Measurements from ENCODE around the gene DNAL4. TPM values are rescaled to one million over a fixed set of nuclear protein-coding genes. Genes with fewer than 3 reads are reported as not detected.

The DNAL4 gene
- total and polyA plus RNA-seq, 12 donors, result 7.7 to 11.7 (median 9.9) TPM

DNA sequence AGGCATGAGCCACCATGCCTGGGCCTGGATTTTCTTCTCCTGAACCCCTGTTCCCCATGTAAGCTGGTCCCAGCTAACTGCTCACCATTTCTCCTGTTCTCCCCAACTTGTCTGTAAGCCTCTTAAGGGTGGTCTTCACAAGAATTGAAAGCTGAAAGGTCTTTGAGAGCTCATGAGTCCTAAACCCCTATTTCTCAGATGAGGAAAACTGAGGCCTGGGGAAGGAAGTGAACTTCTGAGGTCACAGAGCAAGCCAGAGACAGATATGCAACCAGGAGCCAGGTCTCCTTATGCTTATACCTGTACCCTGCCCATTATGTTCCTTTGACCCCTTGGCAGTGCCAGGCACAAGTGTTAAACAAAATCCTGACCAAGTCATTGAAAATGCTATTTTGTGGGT, 33.6 kb upstream of the DNAL4 start:
- Histone ChIP-seq H3K36me3 (peaks cover 0 to 3% (median 0%) of the 10 kb centered on the region in 9 donors), H3K9me3 (peaks cover 0 to 3% (median 0%) of the 10 kb centered on the region in 11 donors), H3K27me3 (no peaks in the 10 kb centered on the region), H3K4me3 (no peak overlapping the region), H3K27ac (no peak overlapping the region), H3K4me1 (peaks cover 0 to 3% (median 0%) of the 10 kb centered on the region in 9 donors)
- intact Hi-C loops (cut with DNase I), result loop anchor here in 1 of 10 donors (10.0 kb wide), 1 partner anchor 53 kb away; no protein-coding TSS in a partner anchor
- DNase-seq (no peak), ATAC-seq (no peak)
- TF ChIP-seq, protein P1, sequence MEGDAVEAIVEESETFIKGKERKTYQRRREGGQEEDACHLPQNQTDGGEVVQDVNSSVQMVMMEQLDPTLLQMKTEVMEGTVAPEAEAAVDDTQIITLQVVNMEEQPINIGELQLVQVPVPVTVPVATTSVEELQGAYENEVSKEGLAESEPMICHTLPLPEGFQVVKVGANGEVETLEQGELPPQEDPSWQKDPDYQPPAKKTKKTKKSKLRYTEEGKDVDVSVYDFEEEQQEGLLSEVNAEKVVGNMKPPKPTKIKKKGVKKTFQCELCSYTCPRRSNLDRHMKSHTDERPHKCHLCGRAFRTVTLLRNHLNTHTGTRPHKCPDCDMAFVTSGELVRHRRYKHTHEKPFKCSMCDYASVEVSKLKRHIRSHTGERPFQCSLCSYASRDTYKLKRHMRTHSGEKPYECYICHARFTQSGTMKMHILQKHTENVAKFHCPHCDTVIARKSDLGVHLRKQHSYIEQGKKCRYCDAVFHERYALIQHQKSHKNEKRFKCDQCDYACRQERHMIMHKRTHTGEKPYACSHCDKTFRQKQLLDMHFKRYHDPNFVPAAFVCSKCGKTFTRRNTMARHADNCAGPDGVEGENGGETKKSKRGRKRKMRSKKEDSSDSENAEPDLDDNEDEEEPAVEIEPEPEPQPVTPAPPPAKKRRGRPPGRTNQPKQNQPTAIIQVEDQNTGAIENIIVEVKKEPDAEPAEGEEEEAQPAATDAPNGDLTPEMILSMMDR (IDR thresholded peaks at IDR 0.05), result no peak

GRCh38 chr22:38826801-38827200, 32.9 kb upstream of the DNAL4 start:
- intact Hi-C loops (cut with DNase I), result loop anchor here in 1 of 10 donors (10.0 kb wide), 1 partner anchor 52 kb away; no protein-coding TSS in a partner anchor

GRCh38 chr22:38826386-38826785, 32.4 kb upstream of the DNAL4 start:
- Histone ChIP-seq H3K27ac (no peak overlapping the region), H3K4me1 (peaks cover 0 to 3% (median 0%) of the 10 kb centered on the region in 9 donors), H3K36me3 (peaks cover 0 to 3% (median 0%) of the 10 kb centered on the region in 9 donors), H3K9me3 (peaks cover 0 to 3% (median 0%) of the 10 kb centered on the region in 11 donors), H3K4me3 (no peak overlapping the region), H3K27me3 (no peaks in the 10 kb centered on the region)
- DNase-seq, result no peak
- ATAC-seq, result no peak
- 85 to 88% methylated on average over 16 of the region's 16 CpGs for WGBS, 2 donors
- TF ChIP-seq, protein P1 (IDR thresholded peaks at IDR 0.05), result no peak
- intact Hi-C loops (cut with DNase I), result loop anchor here in 1 of 10 donors (10.0 kb wide), 1 partner anchor 52 kb away; no protein-coding TSS in a partner anchor

More at GRCh38 chr22:38826801-38827200, 32.9 kb upstream of the DNAL4 start:
- Histone ChIP-seq H3K27ac (no peak overlapping the region), H3K4me1 (peaks cover 0 to 3% (median 0%) of the 10 kb centered on the region in 9 donors), H3K36me3 (peaks cover 0 to 3% (median 0%) of the 10 kb centered on the region in 9 donors), H3K4me3 (no peak overlapping the region), H3K9me3 (peaks cover 0 to 3% (median 0%) of the 10 kb centered on the region in 11 donors), H3K27me3 (no peaks in the 10 kb centered on the region)
- TF ChIP-seq, protein P1 (IDR thresholded peaks at IDR 0.05), result no peak
- WGBS, 2 donors, result 78 to 79% methylated on average over 5 of the region's 5 CpGs
- DNase-seq (no peak), ATAC-seq (no peak)

GRCh38 chr22:38824585-38824984, 30.6 kb upstream of the DNAL4 start:
- H3K4me1 ChIP-seq, result peaks cover 0 to 3% (median 0%) of the 10 kb centered on the region in 9 donors
- no peaks in the 10 kb centered on the region for H3K27me3 ChIP-seq
- H3K27ac ChIP-seq, result no peak overlapping the region
- H3K9me3 ChIP-seq, result peaks cover 0 to 3% (median 0%) of the 10 kb centered on the region in 11 donors
- no peak overlapping the region for H3K4me3 ChIP-seq
- WGBS, 2 donors, result 3 to 5% methylated on average over 4 of the region's 4 CpGs
- peak; percentile 49 to 72 for DNase-seq
- peaks cover 0 to 3% (median 0%) of the 10 kb centered on the region in 9 donors for H3K36me3 ChIP-seq
- TF ChIP-seq, protein P1 (IDR thresholded peaks at IDR 0.05), result peak in 7 of 9 donors; percentile 33 to 58 (median 49)
- intact Hi-C loops (cut with DNase I), result loop anchor here in 1 of 10 donors (10.0 kb wide), 1 partner anchor 50 kb away; no protein-coding TSS in a partner anchor
- peak; percentile 68 to 89 (median 82) for ATAC-seq
